GM12865 (cell line): ENCODE data around the gene MTIF3.

Source experiments
- DNase-seq: peaks from one replicate; pipeline ENCODE4 v3.0.0; 2010; ENCODE audit warnings: low read depth
- H3K4me3 ChIP-seq: 2 replicates; pipeline ENCODE4 v1.5.1; 2011; ENCODE audit warnings: mild to moderate bottlenecking, low read depth, low read length, control low read depth
- CTCF ChIP-seq: IDR thresholded peaks from 2 replicates; pipeline ENCODE4 v1.5.1; 2011; ENCODE audit warnings: low read length, control low read depth, low read depth, inconsistent platforms; ENCODE audit not compliant: insufficient read depth; ENCODE audit errors: missing control alignments

MTIF3 gene

DNA sequence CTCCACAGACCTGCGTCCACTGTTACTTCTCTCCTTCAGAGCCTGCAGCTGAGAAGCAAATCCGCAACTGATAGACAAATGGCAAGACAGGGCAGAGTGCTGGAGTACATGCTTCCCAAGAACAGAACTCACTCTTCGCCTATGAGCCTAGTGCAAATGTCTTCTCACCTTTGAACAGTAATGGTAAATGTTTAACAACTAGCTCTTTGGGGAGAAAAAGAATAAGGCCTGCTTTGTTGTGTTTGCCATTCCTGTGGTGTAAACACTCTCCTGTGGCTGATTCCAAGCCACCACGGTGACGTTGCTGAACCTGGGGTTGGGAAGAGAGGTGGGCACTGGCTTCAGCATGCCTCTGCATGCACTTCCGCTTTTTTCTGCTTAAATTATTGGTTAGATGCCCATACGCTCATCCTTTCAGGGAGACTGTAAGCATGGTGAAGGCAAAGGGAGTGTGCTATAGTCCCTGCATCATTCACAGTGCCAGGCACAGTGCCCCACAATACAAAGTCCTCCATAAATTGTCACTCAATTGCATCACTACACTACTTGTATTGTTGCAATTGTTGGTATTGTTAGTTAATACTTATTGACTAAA, 54.0 kb downstream of the MTIF3 start:
- no peak for DNase-seq
- H3K4me3 ChIP-seq = no peak overlapping the region
- no peak for TF ChIP-seq CTCF

DNA sequence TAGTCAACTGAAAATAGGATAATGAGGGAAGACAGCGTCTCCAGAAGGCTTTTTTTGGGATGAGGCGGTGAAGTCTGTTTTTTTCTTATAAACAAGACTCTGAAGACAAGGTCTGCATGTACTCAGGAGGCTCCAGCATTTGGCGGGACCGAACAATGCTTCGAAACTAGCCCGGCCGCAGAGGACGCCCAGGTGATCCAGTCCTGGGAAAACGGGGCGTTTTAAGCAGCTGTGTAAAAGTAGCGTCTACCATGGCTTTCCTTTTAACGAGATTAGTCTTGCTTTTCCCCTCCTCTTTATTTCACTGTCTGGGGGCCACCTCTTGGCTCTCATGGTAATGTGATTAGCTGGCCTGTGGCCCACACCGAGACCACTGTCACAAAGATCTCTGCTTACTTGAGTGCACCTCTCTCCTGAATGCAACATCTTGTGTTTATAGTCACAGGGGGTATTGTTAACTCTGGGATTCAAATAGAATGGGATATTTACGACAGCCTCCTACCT, 55.3 kb downstream of the MTIF3 start:
- no peak for TF ChIP-seq CTCF
- no peak overlapping the region for H3K4me3 ChIP-seq
- DNase-seq = no peak

DNA sequence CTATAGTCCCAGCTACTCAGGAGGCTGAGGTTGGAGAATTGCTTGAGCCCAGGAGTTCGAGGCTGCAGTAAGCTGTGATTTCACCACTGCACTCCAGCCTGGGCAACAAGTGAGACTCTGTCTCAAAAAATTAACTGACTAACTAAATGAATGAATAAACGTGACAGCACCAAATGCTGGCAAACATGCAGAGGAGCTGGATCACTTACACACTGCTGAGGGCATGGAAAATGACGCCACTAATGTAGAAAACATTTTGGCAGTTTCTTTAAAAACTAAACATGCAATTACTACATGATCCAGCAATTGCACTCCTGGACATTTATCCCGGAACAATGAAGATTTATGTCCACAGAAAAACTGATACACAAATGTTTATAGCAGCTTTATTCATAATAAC, 57.3 kb downstream of the MTIF3 start:
- no peak for TF ChIP-seq CTCF
- DNase-seq = no peak

DNA sequence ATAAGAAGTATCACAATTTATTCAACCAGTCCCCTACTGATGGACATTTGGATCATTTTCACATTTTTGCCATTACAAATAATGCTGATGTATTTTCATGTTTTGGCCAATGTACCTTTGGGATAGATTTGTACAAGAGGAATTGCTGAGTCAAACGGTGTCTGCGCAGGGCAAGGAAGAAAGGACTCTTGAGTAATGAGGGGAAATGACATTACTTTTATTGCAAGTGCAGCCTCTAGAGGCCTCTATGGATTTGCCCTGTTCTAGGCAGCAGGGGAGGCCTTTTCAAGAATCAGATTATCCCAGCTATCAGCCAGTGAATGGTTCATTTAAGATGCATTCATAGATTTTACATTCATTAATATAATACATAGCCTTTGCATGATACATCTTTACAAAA, 58.9 kb downstream of the MTIF3 start:
- H3K4me3 ChIP-seq = no peak overlapping the region
- TF ChIP-seq CTCF = no peak
- DNase-seq = no peak

More for the DNA sequence above, 57.3 kb downstream of the MTIF3 start:
- H3K4me3 ChIP-seq = no peak overlapping the region

DNA sequence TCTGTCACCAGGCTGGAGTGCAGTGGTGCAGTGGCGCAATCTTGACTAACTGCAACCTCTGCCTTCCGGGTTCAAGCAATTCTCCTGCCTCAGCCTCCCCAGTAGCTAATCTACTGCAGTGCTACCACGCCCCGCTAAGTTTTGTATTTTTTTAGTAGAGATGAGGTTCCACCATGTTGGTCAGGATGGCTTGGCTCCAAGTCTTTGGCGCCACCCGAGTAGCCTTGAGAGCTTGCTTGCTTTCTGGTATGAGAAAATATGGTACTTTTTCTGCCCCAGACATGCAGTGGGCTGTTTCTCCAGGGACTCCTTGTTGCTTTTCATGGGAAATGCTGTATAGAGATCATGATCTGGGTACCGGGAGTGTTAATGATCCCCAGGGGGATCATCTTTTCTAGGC, 60.5 kb downstream of the MTIF3 start:
- no peak for TF ChIP-seq CTCF
- DNase-seq = no peak
- H3K4me3 ChIP-seq = no peak overlapping the region

DNA sequence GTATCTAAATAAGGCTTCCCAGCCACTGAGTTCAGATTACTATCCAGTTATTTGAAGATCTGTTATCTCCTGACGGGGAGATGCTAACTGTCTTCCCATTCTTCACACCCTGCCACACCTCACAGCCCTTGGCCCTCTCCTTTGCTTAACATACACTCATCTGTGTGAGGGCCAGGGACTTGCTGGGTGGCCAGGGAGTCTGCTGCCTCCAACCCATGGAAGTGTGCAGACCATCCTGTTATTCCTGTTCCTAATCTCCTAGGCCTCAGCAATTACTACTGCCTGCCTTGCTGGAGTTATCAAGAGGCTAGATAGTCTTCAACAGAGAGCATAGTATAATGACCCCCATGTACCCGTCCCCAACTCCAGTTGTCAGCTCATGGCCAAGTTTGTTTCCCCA, 62.1 kb downstream of the MTIF3 start:
- TF ChIP-seq CTCF = no peak
- no peak for DNase-seq

More for the DNA sequence above, 62.1 kb downstream of the MTIF3 start:
- H3K4me3 ChIP-seq = no peak overlapping the region
